ENCODE data around the gene PEDS1.
"Not testable (repeated sequence)": the region's sequence is repeated elsewhere in the genome, so short reads cannot be mapped to it uniquely, and the experiment has no call there.

Gene PEDS1

GRCh38 chr20:50161494-50161893 is 8.0 kb upstream of the PEDS1 start:
- not testable (repeated sequence) for DNase-seq

- DNase-seq = peak in 1 of 2 donors; percentile 22
Observed at GRCh38 chr20:50153153-50153499, 397 bp downstream of the PEDS1 start.

GRCh38 chr20:50152394-50153152 is 950 bp downstream of the PEDS1 start:
- no peak for DNase-seq

- no peak for DNase-seq
Observed at GRCh38 chr20:50151034-50151743, 2.3 kb downstream of the PEDS1 start.

- DNase-seq = no peak
Observed at GRCh38 chr20:50149481-50150254, 3.9 kb downstream of the PEDS1 start.

GRCh38 chr20:50146732-50147662 is 6.5 kb downstream of the PEDS1 start:
- peak; percentile 70 to 75 for DNase-seq

GRCh38 chr20:50146214-50146613 is 7.3 kb downstream of the PEDS1 start:
- no peak for DNase-seq

- DNase-seq = no peak
Observed at GRCh38 chr20:50145566-50145965, 8.0 kb downstream of the PEDS1 start.

- DNase-seq = no peak
Observed at GRCh38 chr20:50144362-50144761, 9.2 kb downstream of the PEDS1 start.

GRCh38 chr20:50142812-50143211 is 10.7 kb downstream of the PEDS1 start:
- no peak for DNase-seq

- DNase-seq = no peak
Observed at GRCh38 chr20:50141811-50142561, 11.5 kb downstream of the PEDS1 start.

- no peak for DNase-seq
Observed at GRCh38 chr20:50141018-50141675, 12.4 kb downstream of the PEDS1 start.

GRCh38 chr20:50140339-50140859 is 13.1 kb downstream of the PEDS1 start:
- DNase-seq = no peak

- no peak for DNase-seq
Observed at GRCh38 chr20:50138479-50139393, 14.8 kb downstream of the PEDS1 start.

- no peak for DNase-seq
Observed at GRCh38 chr20:50138120-50138478, 15.4 kb downstream of the PEDS1 start.

- DNase-seq = not testable (repeated sequence)
Observed at GRCh38 chr20:50137702-50138101, 15.8 kb downstream of the PEDS1 start.

- peak in 1 of 2 donors; percentile 31 for DNase-seq
Observed at GRCh38 chr20:50136822-50137599, 16.5 kb downstream of the PEDS1 start.

GRCh38 chr20:50135157-50135556 is 18.4 kb downstream of the PEDS1 start:
- DNase-seq = not testable (repeated sequence)
